NB4 (cell line): ENCODE measurements around the gene HADHA.

Experiments
- DNase-seq: peaks from one replicate; pipeline ENCODE4 v3.0.0; 2010; ENCODE audit warnings: low read depth
- H3K4me3 ChIP-seq: one replicate; pipeline ENCODE4 v1.5.1; 2011; ENCODE audit warnings: mild to moderate bottlenecking, low read depth, low read length, moderate library complexity
- MYC ChIP-seq: IDR thresholded peaks from 2 replicates; pipeline ENCODE4 v1.6.1; 2011; ENCODE audit warnings: low read depth, low read length
- POLR2A ChIP-seq: IDR thresholded peaks from 2 replicates; pipeline ENCODE4 v1.6.1; 2011; ENCODE audit warnings: mild to moderate bottlenecking; ENCODE audit not compliant: insufficient read length; ENCODE audit errors: extremely low read depth
- TF ChIP-seq, protein P1 (sequence below): IDR thresholded peaks from one replicate; pipeline ENCODE4 v1.5.1; 2012; ENCODE audit warnings: low read depth, low read length
- TF ChIP-seq, protein P2 (sequence below): IDR thresholded peaks from 2 replicates; pipeline ENCODE4 v1.6.1; 2011; ENCODE audit warnings: low read depth, low read length

HADHA gene

DNA sequence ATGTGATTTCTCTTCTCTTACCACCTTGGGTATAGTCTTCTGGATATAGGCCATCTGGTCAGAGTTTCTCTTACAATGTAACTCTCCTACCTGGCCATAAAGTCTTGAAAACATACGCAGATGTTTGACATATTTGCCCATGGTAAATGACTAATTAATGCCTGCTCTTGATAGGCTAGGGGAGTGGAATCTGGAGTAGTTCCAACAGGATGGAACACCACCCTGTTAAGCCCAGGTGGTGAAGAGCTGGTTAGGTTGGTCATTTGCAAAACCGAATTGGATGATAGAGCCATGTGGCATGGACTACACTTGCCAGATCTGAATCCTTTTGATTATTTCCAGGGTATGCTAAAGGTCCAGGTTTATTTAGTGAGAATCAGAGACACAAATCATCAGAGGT, 36.8 kb upstream of the HADHA start:
- DNase-seq: no peak
- H3K4me3 ChIP-seq: no peak overlapping the region
- TF ChIP-seq, protein P1, sequence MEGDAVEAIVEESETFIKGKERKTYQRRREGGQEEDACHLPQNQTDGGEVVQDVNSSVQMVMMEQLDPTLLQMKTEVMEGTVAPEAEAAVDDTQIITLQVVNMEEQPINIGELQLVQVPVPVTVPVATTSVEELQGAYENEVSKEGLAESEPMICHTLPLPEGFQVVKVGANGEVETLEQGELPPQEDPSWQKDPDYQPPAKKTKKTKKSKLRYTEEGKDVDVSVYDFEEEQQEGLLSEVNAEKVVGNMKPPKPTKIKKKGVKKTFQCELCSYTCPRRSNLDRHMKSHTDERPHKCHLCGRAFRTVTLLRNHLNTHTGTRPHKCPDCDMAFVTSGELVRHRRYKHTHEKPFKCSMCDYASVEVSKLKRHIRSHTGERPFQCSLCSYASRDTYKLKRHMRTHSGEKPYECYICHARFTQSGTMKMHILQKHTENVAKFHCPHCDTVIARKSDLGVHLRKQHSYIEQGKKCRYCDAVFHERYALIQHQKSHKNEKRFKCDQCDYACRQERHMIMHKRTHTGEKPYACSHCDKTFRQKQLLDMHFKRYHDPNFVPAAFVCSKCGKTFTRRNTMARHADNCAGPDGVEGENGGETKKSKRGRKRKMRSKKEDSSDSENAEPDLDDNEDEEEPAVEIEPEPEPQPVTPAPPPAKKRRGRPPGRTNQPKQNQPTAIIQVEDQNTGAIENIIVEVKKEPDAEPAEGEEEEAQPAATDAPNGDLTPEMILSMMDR: no peak
- no peak for TF ChIP-seq POLR2A
- TF ChIP-seq, protein P2, sequence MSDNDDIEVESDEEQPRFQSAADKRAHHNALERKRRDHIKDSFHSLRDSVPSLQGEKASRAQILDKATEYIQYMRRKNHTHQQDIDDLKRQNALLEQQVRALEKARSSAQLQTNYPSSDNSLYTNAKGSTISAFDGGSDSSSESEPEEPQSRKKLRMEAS: no peak
- TF ChIP-seq MYC: no peak

DNA sequence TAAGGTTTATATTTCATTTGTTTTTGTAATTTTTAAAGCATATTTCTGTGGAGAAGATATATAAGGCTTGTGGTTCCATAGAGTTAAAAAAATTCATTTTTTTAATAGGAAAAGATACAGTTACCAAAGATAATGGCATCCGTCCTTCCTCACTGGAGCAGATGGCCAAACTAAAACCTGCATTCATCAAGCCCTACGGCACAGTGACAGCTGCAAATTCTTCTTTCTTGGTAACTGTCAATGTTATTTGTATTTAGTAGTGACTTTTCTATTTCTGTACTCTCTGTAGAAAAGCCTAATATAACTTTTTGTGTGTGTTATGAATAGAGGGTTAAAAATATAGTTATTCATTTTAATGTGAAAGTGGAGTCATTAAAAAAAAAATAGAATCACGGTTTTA, 35.5 kb upstream of the HADHA start:
- H3K4me3 ChIP-seq: no peak overlapping the region
- TF ChIP-seq POLR2A: no peak
- DNase-seq: no peak

DNA sequence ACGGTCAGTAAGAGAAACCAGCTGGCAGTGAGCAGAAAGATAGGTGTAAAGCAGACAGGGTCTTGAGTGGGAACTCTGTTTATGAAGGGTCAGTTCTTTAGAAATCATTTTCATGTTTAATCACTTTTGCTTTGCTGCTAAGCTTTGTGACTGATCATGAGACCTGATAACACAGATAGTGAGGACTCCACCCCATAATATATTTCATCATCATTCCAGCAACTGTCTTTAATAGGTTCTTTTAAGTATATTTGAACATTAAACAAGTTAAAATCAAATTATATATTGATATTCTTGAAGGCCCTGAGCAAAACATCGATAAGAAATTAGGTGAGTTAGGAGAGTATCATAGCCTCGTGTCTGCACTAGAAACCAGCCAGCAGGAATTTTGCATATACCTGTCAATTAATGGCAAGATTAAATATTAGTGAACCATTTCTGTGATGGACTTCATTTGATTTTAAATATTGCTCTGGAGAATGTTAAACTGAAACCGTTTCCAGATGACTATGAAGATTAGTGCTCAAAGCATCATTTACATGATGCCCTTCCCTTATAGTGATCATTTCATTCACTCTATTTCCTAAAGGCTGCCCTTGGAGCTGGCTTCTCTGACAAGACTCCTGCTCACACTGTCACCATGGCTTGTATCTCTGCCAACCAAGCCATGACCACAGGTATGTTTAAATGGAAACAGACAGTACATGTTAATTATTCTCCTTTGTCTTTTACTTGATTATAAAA, 32.2 kb upstream of the HADHA start:
- H3K4me3 ChIP-seq: no peak overlapping the region
- no peak for DNase-seq
- TF ChIP-seq MYC (no peak), POLR2A (no peak)
- TF ChIP-seq, protein P2: no peak
- TF ChIP-seq, protein P1: no peak

DNA sequence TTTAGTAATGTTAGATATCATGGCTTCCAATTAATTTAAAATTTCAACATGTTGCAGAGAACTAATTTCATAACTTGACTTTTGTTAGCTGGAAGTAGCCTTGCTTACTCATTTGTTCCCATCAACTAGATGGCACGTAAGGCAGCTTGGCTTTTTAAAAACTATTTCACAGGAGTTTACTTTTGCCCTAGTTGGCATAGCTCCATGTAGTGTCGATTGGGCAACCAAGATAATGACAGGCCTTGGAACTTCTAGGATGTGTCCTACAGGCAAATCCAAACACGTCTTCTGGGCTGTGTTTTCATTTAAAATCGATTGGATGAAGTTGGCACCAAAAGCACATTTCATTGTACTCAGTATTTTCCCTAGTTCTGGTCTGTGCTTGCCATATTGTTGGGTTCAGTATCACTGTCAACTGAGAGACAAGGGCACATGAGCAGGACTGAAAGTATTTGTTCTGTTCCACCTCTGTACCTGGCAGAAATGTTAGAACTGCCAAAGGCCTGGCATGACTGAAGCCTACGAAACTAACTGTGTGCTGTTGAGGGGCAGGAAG, 29.7 kb upstream of the HADHA start:
- DNase-seq: no peak
- TF ChIP-seq, protein P1: no peak
- TF ChIP-seq POLR2A (no peak), MYC (no peak)
- TF ChIP-seq, protein P2: no peak
- H3K4me3 ChIP-seq: no peak overlapping the region

DNA sequence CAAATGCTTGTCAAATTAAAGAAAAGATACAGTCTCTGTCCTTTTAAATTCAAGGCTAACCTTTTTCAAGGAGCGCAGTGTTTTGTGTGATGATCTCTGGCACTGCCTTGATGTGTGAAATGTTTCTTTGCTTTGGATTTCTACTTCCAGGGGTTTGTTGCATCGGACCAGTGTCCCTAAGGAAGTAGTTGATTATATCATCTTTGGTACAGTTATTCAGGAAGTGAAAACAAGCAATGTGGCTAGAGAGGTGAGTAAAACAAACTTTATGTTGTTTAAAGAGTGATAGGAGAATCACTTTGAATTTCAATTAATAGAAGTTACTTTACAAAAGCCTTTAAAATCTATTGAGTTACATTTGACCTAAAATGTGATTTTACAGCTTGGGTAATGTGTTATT, 29.1 kb upstream of the HADHA start:
- no peak for DNase-seq
- no peak overlapping the region for H3K4me3 ChIP-seq
- TF ChIP-seq POLR2A: no peak
- TF ChIP-seq, protein P2: no peak
- TF ChIP-seq, protein P1: no peak
- no peak for TF ChIP-seq MYC

DNA sequence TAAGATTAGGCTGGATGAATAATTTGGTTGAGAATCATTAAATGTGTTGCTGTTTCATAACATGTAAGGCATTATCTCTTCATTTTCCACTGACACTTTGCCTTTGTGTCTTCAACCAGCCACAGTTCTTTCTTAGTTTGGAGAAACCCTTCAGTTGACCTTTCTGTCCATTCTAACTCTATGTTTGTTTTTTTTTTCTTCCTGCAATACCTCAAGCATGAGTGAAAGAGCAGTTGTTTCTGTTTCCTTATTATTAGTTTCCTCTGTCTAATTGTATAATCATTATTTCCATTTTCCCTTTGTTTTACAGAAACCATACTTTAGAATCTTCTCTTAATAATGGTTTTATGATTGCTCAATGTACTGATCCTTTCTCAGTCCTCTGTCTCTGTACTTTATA, 25.9 kb upstream of the HADHA start:
- DNase-seq: no peak
- H3K4me3 ChIP-seq: no peak overlapping the region
- TF ChIP-seq, protein P1: no peak
- TF ChIP-seq POLR2A: no peak
- no peak for TF ChIP-seq MYC
- TF ChIP-seq, protein P2: no peak
